Measurements from ENCODE around the gene NTM.
"Not testable (repeated sequence)": the region's sequence is repeated elsewhere in the genome, so short reads cannot be mapped to it uniquely, and the experiment has no call there.

NTM gene

GRCh38 chr11:132358573-132358953, 988.1 kb downstream of the NTM start:
- no peak overlapping the region for H3K27ac ChIP-seq
- no peaks in the 10 kb centered on the region for H3K9me3 ChIP-seq (ENCODE audit: low read depth, low read length)
- no peak for DNase-seq (ENCODE audit: low read depth, low spot score)
- H3K9ac ChIP-seq (ENCODE audit: insufficient read length): no peak overlapping the region
- no peaks in the 10 kb centered on the region for H3K36me3 ChIP-seq (ENCODE audit: insufficient read depth, low read length)
- TF ChIP-seq FOXP2 (optimal IDR thresholded peaks at IDR 0.05; ENCODE audit: control extremely low read depth, extremely low read length, insufficient read depth) (no peak), EZH2 (IDR thresholded peaks at IDR 0.05) (no peak), POLR2AphosphoS5 (IDR thresholded peaks at IDR 0.05; ENCODE audit: borderline replicate concordance, low read depth, low read length) (no peak)
- H3K4me3 ChIP-seq: no peak overlapping the region

- no peak for TF ChIP-seq EZH2 (IDR thresholded peaks at IDR 0.05)
- no peak for TF ChIP-seq POLR2AphosphoS5 (IDR thresholded peaks at IDR 0.05; ENCODE audit: borderline replicate concordance, low read depth, low read length)
- no peak for TF ChIP-seq FOXP2 (optimal IDR thresholded peaks at IDR 0.05; ENCODE audit: control extremely low read depth, extremely low read length, insufficient read depth)
- DNase-seq (ENCODE audit: low read depth, low spot score): no peak
- Histone ChIP-seq H3K36me3 (ENCODE audit: insufficient read depth, low read length) (no peaks in the 10 kb centered on the region), H3K9me3 (ENCODE audit: low read depth, low read length) (no peaks in the 10 kb centered on the region), H3K27ac (no peak overlapping the region), H3K4me3 (no peak overlapping the region), H3K9ac (ENCODE audit: insufficient read length) (no peak overlapping the region)
These were observed 990.7 kb downstream of the NTM start for GRCh38 chr11:132361011-132361550.

GRCh38 chr11:132365650-132366049, 995.2 kb downstream of the NTM start:
- Histone ChIP-seq H3K9me3 (ENCODE audit: low read depth, low read length) (no peaks in the 10 kb centered on the region), H3K27ac (no peak overlapping the region), H3K9ac (ENCODE audit: insufficient read length) (no peak overlapping the region), H3K4me3 (no peak overlapping the region), H3K36me3 (ENCODE audit: insufficient read depth, low read length) (no peaks in the 10 kb centered on the region)
- TF ChIP-seq FOXP2 (optimal IDR thresholded peaks at IDR 0.05; ENCODE audit: control extremely low read depth, extremely low read length, insufficient read depth) (no peak), POLR2AphosphoS5 (IDR thresholded peaks at IDR 0.05; ENCODE audit: borderline replicate concordance, low read depth, low read length) (no peak), EZH2 (IDR thresholded peaks at IDR 0.05) (no peak)
- DNase-seq (ENCODE audit: low read depth, low spot score): no peak

- no peaks in the 10 kb centered on the region for H3K9me3 ChIP-seq (ENCODE audit: low read depth, low read length)
These were observed 996.9 kb downstream of the NTM start for GRCh38 chr11:132367293-132367692.

GRCh38 chr11:132370114-132370513, 999.7 kb downstream of the NTM start:
- not testable (repeated sequence) for H3K27ac ChIP-seq; H3K9ac ChIP-seq (ENCODE audit: insufficient read length); DNase-seq (ENCODE audit: low read depth, low spot score); H3K36me3 ChIP-seq (ENCODE audit: insufficient read depth, low read length); H3K4me3 ChIP-seq; H3K9me3 ChIP-seq (ENCODE audit: low read depth, low read length)

More at GRCh38 chr11:132367293-132367692, 996.9 kb downstream of the NTM start:
- TF ChIP-seq EZH2 (IDR thresholded peaks at IDR 0.05) (no peak), FOXP2 (optimal IDR thresholded peaks at IDR 0.05; ENCODE audit: control extremely low read depth, extremely low read length, insufficient read depth) (no peak), POLR2AphosphoS5 (IDR thresholded peaks at IDR 0.05; ENCODE audit: borderline replicate concordance, low read depth, low read length) (no peak)
- H3K4me3 ChIP-seq: no peak overlapping the region
- no peak for DNase-seq (ENCODE audit: low read depth, low spot score)
- no peak overlapping the region for H3K9ac ChIP-seq (ENCODE audit: insufficient read length)
- no peaks in the 10 kb centered on the region for H3K36me3 ChIP-seq (ENCODE audit: insufficient read depth, low read length)
- H3K27ac ChIP-seq: no peak overlapping the region

- no peak for TF ChIP-seq FOXP2 (optimal IDR thresholded peaks at IDR 0.05; ENCODE audit: control extremely low read depth, extremely low read length, insufficient read depth)
- TF ChIP-seq POLR2AphosphoS5 (IDR thresholded peaks at IDR 0.05; ENCODE audit: borderline replicate concordance, low read depth, low read length): no peak
- no peak for TF ChIP-seq EZH2 (IDR thresholded peaks at IDR 0.05)
- Histone ChIP-seq H3K27ac (no peak overlapping the region), H3K4me3 (no peak overlapping the region), H3K9ac (ENCODE audit: insufficient read length) (no peak overlapping the region), H3K9me3 (ENCODE audit: low read depth, low read length) (no peaks in the 10 kb centered on the region), H3K36me3 (ENCODE audit: insufficient read depth, low read length) (no peaks in the 10 kb centered on the region)
- DNase-seq (ENCODE audit: low read depth, low spot score): no peak
These were observed 1003.2 kb downstream of the NTM start for GRCh38 chr11:132373405-132374143.

GRCh38 chr11:132379540-132379939, 1009.1 kb downstream of the NTM start:
- TF ChIP-seq POLR2AphosphoS5 (IDR thresholded peaks at IDR 0.05; ENCODE audit: borderline replicate concordance, low read depth, low read length): no peak
- TF ChIP-seq FOXP2 (optimal IDR thresholded peaks at IDR 0.05; ENCODE audit: control extremely low read depth, extremely low read length, insufficient read depth): no peak
- no peak for TF ChIP-seq EZH2 (IDR thresholded peaks at IDR 0.05)
- H3K9ac ChIP-seq (ENCODE audit: insufficient read length): no peak overlapping the region
- H3K36me3 ChIP-seq (ENCODE audit: insufficient read depth, low read length): no peaks in the 10 kb centered on the region
- no peak overlapping the region for H3K27ac ChIP-seq
- no peak overlapping the region for H3K4me3 ChIP-seq
- no peaks in the 10 kb centered on the region for H3K9me3 ChIP-seq (ENCODE audit: low read depth, low read length)
- DNase-seq (ENCODE audit: low read depth, low spot score): no peak
